HS-5 (cell line): ENCODE results near the gene PGAM2.
"Not testable (repeated sequence)": the region's sequence is repeated elsewhere in the genome, so short reads cannot be mapped to it uniquely, and the experiment has no call there.

ENCODE experiments used
- DNase-seq: peaks from one replicate; pipeline ENCODE4 v3.0.0-alpha.2; 2012; ENCODE audit warnings: low read depth

The PGAM2 gene

DNA sequence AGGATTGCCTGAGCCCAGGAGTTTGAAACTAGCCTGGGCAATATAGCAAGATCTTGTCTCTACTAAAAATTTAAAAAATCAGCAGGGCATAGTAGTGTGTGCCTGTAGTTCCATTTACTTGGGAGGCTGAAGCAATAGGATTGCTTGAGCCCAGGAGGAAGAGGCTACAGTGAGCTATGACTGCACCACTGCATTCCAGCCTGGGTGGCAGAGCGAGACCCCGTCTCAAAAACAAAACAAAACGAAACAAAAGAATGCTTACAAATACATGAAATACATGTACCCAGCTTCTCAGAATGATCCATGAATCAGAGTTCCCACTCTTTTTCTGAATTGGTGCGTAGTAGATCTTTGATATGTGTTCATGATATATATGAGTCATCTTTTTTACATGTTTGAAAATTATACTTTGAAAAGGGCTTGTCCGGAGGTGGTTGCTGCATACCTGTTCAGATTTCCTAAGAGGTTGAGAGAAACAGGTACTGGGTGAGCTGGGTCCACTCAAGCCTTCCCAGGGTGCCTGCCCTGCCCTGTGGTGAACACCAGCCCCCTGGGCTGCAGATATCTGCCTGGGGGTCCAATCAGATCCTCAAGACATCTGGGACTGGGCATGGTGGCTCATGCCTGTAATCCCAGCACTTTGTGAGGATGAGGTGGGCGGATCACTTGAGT lies 42.4 kb downstream of the PGAM2 start:
- not testable (repeated sequence) for DNase-seq

GRCh38 chr7:44022069-44022468 lies 43.3 kb downstream of the PGAM2 start:
- not testable (repeated sequence) for DNase-seq

DNA sequence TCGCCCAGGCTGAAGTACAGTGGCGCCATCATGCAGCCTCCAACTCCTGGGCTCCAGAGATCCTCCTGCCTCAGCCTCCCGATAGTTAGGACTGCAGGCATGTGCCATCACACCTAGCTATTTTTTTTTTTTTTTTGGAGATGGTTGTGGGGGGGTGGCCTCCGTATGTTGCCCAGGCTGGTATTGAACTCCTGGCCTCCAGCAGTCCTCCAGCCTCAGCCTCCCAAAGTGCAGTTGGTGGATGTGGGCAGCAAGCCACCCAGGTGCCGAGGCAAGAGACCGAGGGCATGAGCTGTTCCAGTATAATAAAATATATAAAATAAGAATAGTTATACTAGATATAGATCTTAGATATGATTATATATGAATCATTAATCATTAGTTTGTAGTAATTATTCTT lies 45.5 kb downstream of the PGAM2 start:
- not testable (repeated sequence) for DNase-seq

- peak; percentile 95 for DNase-seq
Observed at GRCh38 chr7:44018857-44019807, 46.2 kb downstream of the PGAM2 start.

- not testable (repeated sequence) for DNase-seq
Observed at GRCh38 chr7:44015090-44015489, 50.3 kb downstream of the PGAM2 start.
